NOMO-1 treated with DMSO at 0.1 percent for 48 hours (cell line): ENCODE measurements around the gene RIMBP3C.
"Not testable (repeated sequence)": the region's sequence is repeated elsewhere in the genome, so short reads cannot be mapped to it uniquely, and the experiment has no call there.

ENCODE experiments used
- DNase-seq: peaks from one replicate; lab custom pipeline; 2025; ENCODE audit not compliant: unreplicated experiment; lab: John Stamatoyannopoulos, UW

Gene RIMBP3C, protein sequence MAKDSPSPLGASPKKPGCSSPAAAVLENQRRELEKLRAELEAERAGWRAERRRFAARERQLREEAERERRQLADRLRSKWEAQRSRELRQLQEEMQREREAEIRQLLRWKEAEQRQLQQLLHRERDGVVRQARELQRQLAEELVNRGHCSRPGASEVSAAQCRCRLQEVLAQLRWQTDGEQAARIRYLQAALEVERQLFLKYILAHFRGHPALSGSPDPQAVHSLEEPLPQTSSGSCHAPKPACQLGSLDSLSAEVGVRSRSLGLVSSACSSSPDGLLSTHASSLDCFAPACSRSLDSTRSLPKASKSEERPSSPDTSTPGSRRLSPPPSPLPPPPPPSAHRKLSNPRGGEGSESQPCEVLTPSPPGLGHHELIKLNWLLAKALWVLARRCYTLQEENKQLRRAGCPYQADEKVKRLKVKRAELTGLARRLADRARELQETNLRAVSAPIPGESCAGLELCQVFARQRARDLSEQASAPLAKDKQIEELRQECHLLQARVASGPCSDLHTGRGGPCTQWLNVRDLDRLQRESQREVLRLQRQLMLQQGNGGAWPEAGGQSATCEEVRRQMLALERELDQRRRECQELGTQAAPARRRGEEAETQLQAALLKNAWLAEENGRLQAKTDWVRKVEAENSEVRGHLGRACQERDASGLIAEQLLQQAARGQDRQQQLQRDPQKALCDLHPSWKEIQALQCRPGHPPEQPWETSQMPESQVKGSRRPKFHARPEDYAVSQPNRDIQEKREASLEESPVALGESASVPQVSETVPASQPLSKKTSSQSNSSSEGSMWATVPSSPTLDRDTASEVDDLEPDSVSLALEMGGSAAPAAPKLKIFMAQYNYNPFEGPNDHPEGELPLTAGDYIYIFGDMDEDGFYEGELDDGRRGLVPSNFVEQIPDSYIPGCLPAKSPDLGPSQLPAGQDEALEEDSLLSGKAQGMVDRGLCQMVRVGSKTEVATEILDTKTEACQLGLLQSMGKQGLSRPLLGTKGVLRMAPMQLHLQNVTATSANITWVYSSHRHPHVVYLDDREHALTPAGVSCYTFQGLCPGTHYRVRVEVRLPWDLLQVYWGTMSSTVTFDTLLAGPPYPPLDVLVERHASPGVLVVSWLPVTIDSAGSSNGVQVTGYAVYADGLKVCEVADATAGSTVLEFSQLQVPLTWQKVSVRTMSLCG (N-terminal part only)

DNA sequence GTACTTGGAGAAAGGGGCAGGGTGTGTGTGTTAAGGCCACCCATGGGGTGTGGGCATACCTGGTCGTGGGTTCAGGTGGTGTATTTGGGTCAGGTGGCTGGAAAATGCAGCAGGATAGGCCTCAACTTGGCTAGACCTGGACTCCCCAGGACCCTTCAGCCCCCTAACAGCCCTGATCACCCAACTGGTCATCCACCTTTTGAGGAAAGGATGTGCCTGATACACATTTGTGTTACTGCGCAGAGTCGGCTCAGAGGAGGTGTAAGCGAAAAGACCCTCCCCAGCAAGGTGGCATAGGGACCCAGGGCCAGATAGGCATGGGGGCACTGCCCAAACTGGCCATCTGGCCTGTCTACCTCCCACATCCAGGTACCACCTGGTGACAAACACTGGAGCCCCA is at the start of gene RIMBP3C:
TSS of gene RIMBP3C (minus strand) at position 101 of the 400 bp plus-strand sequence. CDS start 485 bp downstream, outside the sequence.
- DNase-seq = not testable (repeated sequence)

GRCh38 chr22:21599053-21599893 is 48.0 kb upstream of the RIMBP3C start:
- DNase-seq = no peak

- DNase-seq = no peak
Measured at GRCh38 chr22:21598302-21598701, 47.0 kb upstream of the RIMBP3C start.

- DNase-seq = not testable (repeated sequence)
Measured at GRCh38 chr22:21596356-21597135, 45.3 kb upstream of the RIMBP3C start.

DNA sequence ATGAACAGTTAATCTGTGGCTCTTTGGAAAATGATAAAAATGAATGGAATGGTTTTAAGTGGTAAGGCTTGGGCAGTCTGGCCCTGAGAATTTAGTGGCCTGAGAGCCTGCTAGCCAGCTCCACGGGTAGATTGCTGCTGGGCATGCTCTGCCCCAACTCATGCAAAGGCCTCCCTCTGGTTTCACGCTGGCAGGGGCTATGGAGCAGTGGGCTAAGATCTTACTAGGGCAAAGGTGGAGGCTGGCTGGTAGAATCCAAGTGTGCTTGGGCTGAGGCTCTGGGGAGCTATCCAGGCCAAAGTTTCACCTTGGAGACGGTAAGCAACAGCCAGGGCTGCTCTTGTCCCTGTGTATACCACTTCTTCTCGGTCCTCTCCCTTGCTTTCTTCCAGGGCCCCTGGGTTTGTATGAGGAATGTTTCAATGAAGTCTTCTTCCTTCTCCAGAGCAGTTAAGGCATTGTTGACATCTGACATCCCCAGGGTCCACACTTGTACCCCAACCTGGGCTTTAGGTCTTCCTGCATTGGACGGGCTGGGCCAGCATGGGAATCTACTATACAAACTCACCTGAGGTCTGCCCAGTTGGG is 43.7 kb upstream of the RIMBP3C start:
- no peak for DNase-seq

GRCh38 chr22:21593406-21594232 is 42.4 kb upstream of the RIMBP3C start:
- no peak for DNase-seq

- no peak for DNase-seq
Measured at GRCh38 chr22:21592422-21592821, 41.2 kb upstream of the RIMBP3C start.

DNA sequence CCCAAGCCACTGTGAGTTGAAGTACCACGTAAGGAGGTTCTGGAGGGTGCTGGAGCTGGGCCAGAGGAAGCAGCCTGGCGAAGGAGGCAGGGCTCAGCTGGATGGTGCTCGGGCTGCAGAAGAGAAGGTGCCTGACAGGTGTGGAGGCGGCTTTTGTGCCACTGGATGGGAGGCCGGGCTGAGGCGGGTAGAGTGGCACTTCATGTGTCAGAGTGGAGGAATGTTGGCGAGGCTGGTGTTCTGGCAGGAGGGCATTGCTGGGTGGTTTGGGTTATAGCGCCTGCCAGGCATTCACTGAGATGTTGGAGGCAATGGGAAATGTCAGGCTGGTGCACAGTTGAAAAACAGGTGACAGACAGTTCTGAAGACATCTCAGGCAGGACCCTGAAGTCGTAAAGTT is 40.4 kb upstream of the RIMBP3C start:
- no peak for DNase-seq

- no peak for DNase-seq
Measured at GRCh38 chr22:21590809-21591641, 39.8 kb upstream of the RIMBP3C start.

GRCh38 chr22:21589396-21589795 is 38.1 kb upstream of the RIMBP3C start:
- DNase-seq = no peak

DNA sequence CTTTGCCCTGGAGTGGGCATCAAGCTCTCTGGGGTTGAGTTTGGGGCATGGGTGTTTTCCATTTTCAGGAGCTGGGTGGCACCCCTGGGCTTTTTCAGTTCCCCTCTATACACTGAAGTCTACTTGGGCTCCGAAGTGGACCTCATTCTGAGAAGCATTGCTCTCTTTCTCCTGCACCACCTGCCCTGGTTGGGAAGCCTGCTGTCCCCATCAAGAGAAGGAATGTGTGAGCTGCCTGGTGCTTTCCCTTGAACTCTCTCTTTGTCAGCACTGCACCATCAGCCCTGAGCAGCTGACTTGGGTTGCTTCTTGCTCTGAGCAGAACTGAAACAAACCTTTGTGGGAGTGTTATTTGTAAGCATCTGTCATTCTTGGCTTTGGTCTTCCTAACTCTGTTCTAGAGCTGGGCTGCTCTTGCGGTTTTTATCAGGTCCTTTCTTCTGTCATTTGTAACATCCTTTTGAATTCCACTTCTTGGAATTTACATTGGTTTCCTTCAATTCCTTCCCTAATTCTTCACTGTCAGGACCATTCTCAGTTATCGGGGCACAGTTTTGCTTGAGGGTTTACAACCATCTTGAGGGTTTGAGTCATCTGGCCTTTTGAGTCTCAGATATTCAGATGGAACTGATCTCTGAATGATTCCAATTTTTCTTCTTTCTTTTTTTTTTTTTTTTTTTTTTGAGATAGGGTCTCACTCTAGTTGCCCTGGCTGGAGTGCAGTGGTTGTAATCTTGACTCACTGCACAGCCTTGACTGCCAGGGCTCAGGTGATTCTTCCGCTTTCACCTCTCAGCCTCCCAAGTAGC is 36.7 kb upstream of the RIMBP3C start:
- peak; percentile 6 for DNase-seq

DNA sequence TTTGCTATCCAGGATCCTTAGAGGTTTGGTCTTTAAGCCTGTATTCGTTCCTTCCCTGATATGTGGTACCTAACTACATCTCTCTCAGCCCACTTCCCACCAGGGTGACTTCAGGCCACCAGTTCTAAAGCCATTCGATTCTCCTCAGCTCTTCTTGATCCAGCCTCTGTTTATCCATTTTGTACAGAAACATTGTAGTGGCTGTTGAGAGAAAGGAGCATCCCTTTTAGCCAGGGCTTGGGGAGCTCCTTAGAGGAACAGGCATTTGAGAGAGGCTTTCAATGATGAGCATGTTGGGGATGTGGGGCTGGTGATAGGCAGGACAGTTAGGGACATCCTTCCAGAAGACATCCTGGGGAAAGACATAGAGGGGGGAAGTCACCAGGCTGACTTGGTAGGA is 34.1 kb upstream of the RIMBP3C start:
- no peak for DNase-seq

- no peak for DNase-seq
Measured at GRCh38 chr22:21582801-21583740, 31.8 kb upstream of the RIMBP3C start.

- DNase-seq = not testable (repeated sequence)
Measured at GRCh38 chr22:21581009-21581713, 29.9 kb upstream of the RIMBP3C start.

- DNase-seq = not testable (repeated sequence)
Measured at GRCh38 chr22:21580623-21581007, 29.4 kb upstream of the RIMBP3C start.
